Measurements from ENCODE around the gene DKKL1.

DKKL1 gene

GRCh38 chr19:49396738-49397505 is 33.2 kb downstream of the DKKL1 start:
- DNase-seq (ENCODE audit: low spot score) = no peak

- no peak for DNase-seq (ENCODE audit: low spot score)
These were observed 34.4 kb downstream of the DKKL1 start for GRCh38 chr19:49398001-49398615.

GRCh38 chr19:49398931-49399330 is 35.3 kb downstream of the DKKL1 start:
- DNase-seq (ENCODE audit: low spot score) = no peak

GRCh38 chr19:49400029-49400428 is 36.4 kb downstream of the DKKL1 start:
- no peak for DNase-seq (ENCODE audit: low spot score)

GRCh38 chr19:49403404-49404187 is 39.9 kb downstream of the DKKL1 start:
- no peak for DNase-seq (ENCODE audit: low spot score)

- no peak for DNase-seq (ENCODE audit: low spot score)
These were observed 43.4 kb downstream of the DKKL1 start for GRCh38 chr19:49407079-49407478.

GRCh38 chr19:49407482-49408015 is 43.9 kb downstream of the DKKL1 start:
- DNase-seq (ENCODE audit: low spot score) = no peak

GRCh38 chr19:49408816-49409440 is 45.3 kb downstream of the DKKL1 start:
- DNase-seq (ENCODE audit: low spot score) = no peak

GRCh38 chr19:49409441-49410029 is 45.9 kb downstream of the DKKL1 start:
- peak; percentile 36 for DNase-seq (ENCODE audit: low spot score)

- DNase-seq (ENCODE audit: low spot score) = no peak
These were observed 48.1 kb downstream of the DKKL1 start for GRCh38 chr19:49411681-49412326.

GRCh38 chr19:49413348-49413747 is 49.7 kb downstream of the DKKL1 start:
- no peak for DNase-seq (ENCODE audit: low spot score)

- no peak for DNase-seq (ENCODE audit: low spot score)
These were observed 50.6 kb downstream of the DKKL1 start for GRCh38 chr19:49414256-49414655.

GRCh38 chr19:49415102-49415809 is 51.6 kb downstream of the DKKL1 start:
- DNase-seq (ENCODE audit: low spot score) = no peak

GRCh38 chr19:49415810-49416200 is 52.1 kb downstream of the DKKL1 start:
- no peak for DNase-seq (ENCODE audit: low spot score)

- DNase-seq (ENCODE audit: low spot score) = no peak
These were observed 53.4 kb downstream of the DKKL1 start for GRCh38 chr19:49417088-49417487.

- no peak for DNase-seq (ENCODE audit: low spot score)
These were observed 54.8 kb downstream of the DKKL1 start for GRCh38 chr19:49418511-49418910.

- DNase-seq (ENCODE audit: low spot score) = no peak
These were observed 55.5 kb downstream of the DKKL1 start for GRCh38 chr19:49419173-49419572.

GRCh38 chr19:49420227-49420626 is 56.5 kb downstream of the DKKL1 start:
- DNase-seq (ENCODE audit: low spot score) = no peak

GRCh38 chr19:49421039-49421877 is 57.6 kb downstream of the DKKL1 start:
- DNase-seq (ENCODE audit: low spot score) = peak; percentile 7

- no peak for DNase-seq (ENCODE audit: low spot score)
These were observed 58.2 kb downstream of the DKKL1 start for GRCh38 chr19:49421878-49422202.

Data from CD4-positive, alpha-beta T cell treated with Interleukin-6 at 100 ng/mL for 8 hours (primary cell).